Esophagus mucosa (tissue), 1 donor: ENCODE results near the gene NOTCH1. TPM values are rescaled to one million over a fixed set of nuclear protein-coding genes. Genes with fewer than 3 reads are reported as not detected.
"Not testable (repeated sequence)": the region's sequence is repeated elsewhere in the genome, so short reads cannot be mapped to it uniquely, and the experiment has no call there.

Source experiments
- ATAC-seq: fragments of 200-7000 bp; cut with Tn5 transposase; one replicate; pipeline ENCODE4 v1.9.1; 2020
- total RNA-seq: library from RNA; stranded (reverse); gene quantifications from one replicate; pipeline ENCODE4 v1.2.4, GENCODE V29; 2023
- donor health status: DM: yes; HTN: yes; CAD: no.

NOTCH1 gene
- total RNA-seq, result 30.6 TPM

DNA sequence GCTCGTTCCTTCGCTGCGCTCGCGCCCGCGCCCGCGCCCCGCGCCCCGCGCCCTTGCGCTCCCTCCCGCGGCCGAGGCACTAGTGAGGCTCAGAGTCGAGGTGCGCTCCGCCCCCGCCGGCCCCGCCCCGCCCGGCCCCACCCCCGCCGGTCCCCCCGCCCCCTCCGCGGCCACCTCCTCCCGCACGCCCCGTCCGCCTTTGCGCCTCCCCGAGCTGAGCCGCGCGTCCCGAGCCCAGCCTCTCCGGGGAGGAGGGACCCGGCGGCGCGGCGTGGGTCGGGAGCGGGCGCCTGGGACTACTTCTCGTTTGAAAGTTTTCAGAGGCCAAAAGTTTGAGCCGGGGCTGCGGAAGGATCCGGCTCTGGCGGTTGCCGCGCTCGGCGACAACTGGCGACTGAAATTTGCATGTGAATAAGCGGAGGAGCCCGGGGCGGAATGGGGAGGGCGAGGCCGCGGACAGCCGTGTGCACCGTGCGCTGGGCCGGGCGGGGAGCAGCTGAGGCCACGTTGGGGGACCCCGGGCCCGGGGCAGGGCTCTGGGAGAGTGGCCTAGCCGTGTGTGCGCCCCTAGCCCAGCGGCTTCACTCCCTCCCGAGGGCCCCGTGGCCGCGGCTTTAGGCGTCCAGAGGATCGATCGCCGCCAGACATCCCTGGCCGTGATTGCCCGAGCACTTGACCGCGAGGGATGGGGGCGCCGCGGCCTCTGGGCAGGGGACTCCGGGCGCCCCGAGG is at the start of gene NOTCH1:
Gene NOTCH1 (minus strand): TSS at position 84 of the 732 bp plus-strand sequence. CDS start 262 bp downstream, outside the sequence.
- ATAC-seq, result peak; percentile 76

- no peak for ATAC-seq
Observed at GRCh38 chr9:136594492-136594891, 48.6 kb upstream of the NOTCH1 start.

DNA sequence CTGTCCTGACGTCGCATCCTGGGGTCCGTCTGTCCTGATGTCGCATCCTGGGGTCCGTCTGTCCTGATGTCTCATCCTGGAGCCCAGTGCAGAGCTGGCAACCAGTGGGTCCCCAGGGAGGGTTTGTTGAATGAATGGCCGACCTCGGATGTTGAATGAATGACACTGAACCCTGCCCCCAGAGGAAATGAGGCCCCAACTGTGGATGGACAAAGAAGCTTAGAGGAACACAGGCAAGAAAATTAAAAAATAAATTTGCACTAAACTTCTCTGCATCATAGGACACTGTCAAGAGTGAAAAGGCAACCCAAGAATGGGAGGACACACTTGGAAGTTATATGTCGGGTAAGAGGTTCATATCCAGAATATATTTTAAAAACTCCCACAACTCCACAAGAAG is 47.7 kb upstream of the NOTCH1 start:
- ATAC-seq, result no peak

DNA sequence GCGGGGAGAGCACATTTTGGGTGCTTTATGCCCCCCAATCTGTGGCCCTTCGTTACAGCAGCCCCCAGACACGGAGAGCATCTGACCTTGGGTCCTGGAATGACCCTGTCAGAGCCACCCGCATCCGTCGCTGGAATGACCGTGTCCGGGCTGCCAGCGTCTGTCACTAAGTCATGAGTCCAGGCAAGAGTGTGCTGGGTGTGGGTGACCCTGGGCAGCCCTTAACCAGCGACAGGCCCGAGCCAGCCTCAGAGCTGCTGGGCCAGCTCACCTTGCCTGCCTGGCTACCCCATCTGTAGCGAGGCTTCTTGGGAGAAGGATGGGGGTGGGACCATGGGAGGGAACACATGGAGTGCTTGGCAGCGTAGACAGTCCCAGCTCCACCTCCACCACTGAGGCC is 46.8 kb upstream of the NOTCH1 start:
- no peak for ATAC-seq

- ATAC-seq, result no peak
Observed at GRCh38 chr9:136590821-136591752, 45.2 kb upstream of the NOTCH1 start.

- no peak for ATAC-seq
Observed at GRCh38 chr9:136589766-136590763, 44.2 kb upstream of the NOTCH1 start.

GRCh38 chr9:136588663-136589464 is 43.0 kb upstream of the NOTCH1 start:
- no peak for ATAC-seq

- ATAC-seq, result no peak
Observed at GRCh38 chr9:136587944-136588662, 42.3 kb upstream of the NOTCH1 start.

- ATAC-seq, result no peak
Observed at GRCh38 chr9:136587145-136587943, 41.5 kb upstream of the NOTCH1 start.

DNA sequence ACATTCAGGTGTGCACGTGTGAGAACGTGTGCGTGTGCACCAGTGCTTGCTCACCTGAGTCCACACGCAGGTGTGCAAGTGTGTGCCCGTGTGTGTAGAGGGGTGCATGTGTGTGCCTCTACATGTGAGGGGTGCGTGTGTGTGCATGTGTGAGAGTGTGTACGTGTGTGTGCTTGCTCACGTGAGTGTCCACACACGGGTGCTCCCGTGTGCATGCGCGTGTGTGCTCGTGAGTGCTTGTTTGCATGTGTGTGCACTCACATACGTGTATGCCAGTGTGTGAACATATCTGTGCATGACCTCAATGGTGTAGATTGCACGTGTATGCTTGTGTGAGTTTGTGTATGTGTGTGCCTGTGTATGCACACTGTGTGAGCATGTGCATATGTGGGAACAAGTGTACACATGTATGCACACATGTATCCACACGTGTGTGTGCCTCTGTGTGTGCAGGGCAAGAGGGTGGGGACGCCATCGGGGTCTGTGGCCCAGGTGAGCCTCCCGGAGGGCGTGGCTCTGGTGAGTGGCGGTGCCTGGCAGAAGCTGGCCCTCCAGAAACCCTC is 40.6 kb upstream of the NOTCH1 start:
- ATAC-seq, result no peak

GRCh38 chr9:136585531-136586120 is 39.8 kb upstream of the NOTCH1 start:
- no peak for ATAC-seq

GRCh38 chr9:136584934-136585333 is 39.1 kb upstream of the NOTCH1 start:
- peak; percentile 34 for ATAC-seq

- no peak for ATAC-seq
Observed at GRCh38 chr9:136584401-136584932, 38.6 kb upstream of the NOTCH1 start.

DNA sequence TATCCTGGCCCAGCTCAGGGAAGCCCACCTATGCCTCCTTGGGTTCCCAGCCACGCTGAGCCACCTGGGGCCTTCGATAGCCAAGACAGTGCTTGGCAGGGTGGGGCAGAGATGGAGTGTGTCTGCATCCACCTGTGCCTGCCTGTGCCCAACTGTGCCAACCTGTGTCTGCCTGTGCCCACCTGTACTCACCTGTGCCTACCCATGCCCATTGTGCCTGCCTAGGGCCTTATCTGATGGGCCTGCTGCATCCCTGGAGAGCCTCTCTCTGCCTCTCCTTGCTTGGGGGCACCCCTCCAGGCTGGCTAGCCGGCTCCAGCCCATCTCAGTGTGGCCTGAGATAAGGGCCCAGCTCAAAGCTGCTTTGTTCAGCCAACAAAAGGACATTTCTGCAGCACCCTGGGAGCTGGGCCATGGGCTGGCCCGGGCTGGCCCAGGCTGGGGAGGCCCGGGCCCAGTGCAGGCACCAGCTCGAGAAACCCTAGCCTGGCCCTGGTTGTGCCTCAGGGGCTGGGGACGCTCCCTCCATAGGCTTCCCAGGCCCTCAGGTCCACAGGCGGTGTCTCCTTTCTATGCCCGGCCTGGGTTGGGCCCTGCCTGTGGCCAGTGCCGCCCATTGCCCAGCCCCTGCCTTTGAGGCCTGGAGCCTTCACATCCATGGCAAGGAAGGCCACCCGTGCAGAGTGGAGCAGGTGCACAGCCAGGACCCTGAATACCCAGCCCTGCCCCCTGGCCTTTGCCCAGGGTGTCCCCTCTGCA is 37.3 kb upstream of the NOTCH1 start:
- ATAC-seq, result no peak

- ATAC-seq, result no peak
Observed at GRCh38 chr9:136581614-136582447, 36.0 kb upstream of the NOTCH1 start.

- not testable (repeated sequence) for ATAC-seq
Observed at GRCh38 chr9:136579650-136580219, 33.9 kb upstream of the NOTCH1 start.
